ENCODE results near the gene DLG2.
A peak's percentile ranks its signal among the peaks of the same experiment; 100 is the strongest.

Gene DLG2

GRCh38 chr11:85313741-85314140 lies 313.4 kb downstream of the DLG2 start:
- H3K4me3 Mint-ChIP-seq = no peak overlapping the region
- H3K4me1 Mint-ChIP-seq = no peaks in the 10 kb centered on the region
- H3K36me3 Mint-ChIP-seq (ENCODE audit: low read depth) = no peaks in the 10 kb centered on the region
- TF ChIP-seq CTCF (IDR thresholded peaks at IDR 0.05; ENCODE audit: unreplicated experiment in 3 of 3) = no peak
- no peaks in the 10 kb centered on the region for H3K27me3 Mint-ChIP-seq (ENCODE audit: low read depth)
- H3K27ac Mint-ChIP-seq = no peak overlapping the region
- H3K9me3 Mint-ChIP-seq = no peaks in the 10 kb centered on the region

- H3K27ac Mint-ChIP-seq = no peak overlapping the region
- H3K27me3 Mint-ChIP-seq (ENCODE audit: low read depth) = no peaks in the 10 kb centered on the region
- no peaks in the 10 kb centered on the region for H3K4me1 Mint-ChIP-seq
- no peaks in the 10 kb centered on the region for H3K9me3 Mint-ChIP-seq
- no peak for TF ChIP-seq CTCF (IDR thresholded peaks at IDR 0.05; ENCODE audit: unreplicated experiment in 3 of 3)
- no peak overlapping the region for H3K4me3 Mint-ChIP-seq
- H3K36me3 Mint-ChIP-seq (ENCODE audit: low read depth) = no peaks in the 10 kb centered on the region
Observed at GRCh38 chr11:85310479-85310878, 316.7 kb downstream of the DLG2 start.

GRCh38 chr11:85307366-85307765 lies 319.8 kb downstream of the DLG2 start:
- Mint-ChIP-seq H3K36me3 (ENCODE audit: low read depth) (no peaks in the 10 kb centered on the region), H3K4me1 (no peaks in the 10 kb centered on the region), H3K9me3 (no peaks in the 10 kb centered on the region), H3K27me3 (ENCODE audit: low read depth) (no peaks in the 10 kb centered on the region), H3K27ac (no peak overlapping the region), H3K4me3 (no peak overlapping the region)
- no peak for TF ChIP-seq CTCF (IDR thresholded peaks at IDR 0.05; ENCODE audit: unreplicated experiment in 3 of 3)

- H3K4me1 Mint-ChIP-seq = peaks cover 36% of the 10 kb centered on the region
- H3K27me3 Mint-ChIP-seq (ENCODE audit: low read depth) = no peaks in the 10 kb centered on the region
- no peaks in the 10 kb centered on the region for H3K36me3 Mint-ChIP-seq (ENCODE audit: low read depth)
- TF ChIP-seq CTCF (IDR thresholded peaks at IDR 0.05; ENCODE audit: unreplicated experiment in 3 of 3) = no peak
- peak overlapping the region in 1 of 3 experiments; percentile 8 for H3K27ac Mint-ChIP-seq
- H3K9me3 Mint-ChIP-seq = no peaks in the 10 kb centered on the region
- H3K4me3 Mint-ChIP-seq = no peak overlapping the region
Observed at GRCh38 chr11:85301895-85302678, 325.1 kb downstream of the DLG2 start.

- peaks cover 36% of the 10 kb centered on the region for H3K4me1 Mint-ChIP-seq
Observed at GRCh38 chr11:85299258-85299942, 327.7 kb downstream of the DLG2 start.

More at GRCh38 chr11:85299258-85299942, 327.7 kb downstream of the DLG2 start:
- peak overlapping the region; percentile 12 to 85 (median 68) for H3K27ac Mint-ChIP-seq
- H3K36me3 Mint-ChIP-seq (ENCODE audit: low read depth) = no peaks in the 10 kb centered on the region
- H3K27me3 Mint-ChIP-seq (ENCODE audit: low read depth) = no peaks in the 10 kb centered on the region
- no peak for TF ChIP-seq CTCF (IDR thresholded peaks at IDR 0.05; ENCODE audit: unreplicated experiment in 3 of 3)
- H3K4me3 Mint-ChIP-seq = no peak overlapping the region
- no peaks in the 10 kb centered on the region for H3K9me3 Mint-ChIP-seq

Data from nephron (organoid).